Right renal pelvis (tissue), 4 donors: ENCODE measurements around the gene LFNG. TPM values are rescaled to one million over a fixed set of nuclear protein-coding genes. Genes with fewer than 3 reads are reported as not detected.

Experiments
- DNase-seq, 4 donors: peaks; one replicate each; pipeline ENCODE4 v3.0.0-alpha.2; 2013; ENCODE audit warnings: low read depth in 4 of 4, low spot score in 3 of 4, missing footprints in 1 of 4
- polyA plus RNA-seq, 4 donors: library from polyadenylated mRNA; unstranded; fragments of 120-200 nt; gene quantifications; one replicate each; pipeline ENCODE4 v1.2.1, GENCODE V29; 2013; ENCODE audit not compliant: insufficient read length in 4 of 4

Gene LFNG
- polyA plus RNA-seq, 4 donors, result 28.9 to 41.5 (median 33.1) TPM

DNA sequence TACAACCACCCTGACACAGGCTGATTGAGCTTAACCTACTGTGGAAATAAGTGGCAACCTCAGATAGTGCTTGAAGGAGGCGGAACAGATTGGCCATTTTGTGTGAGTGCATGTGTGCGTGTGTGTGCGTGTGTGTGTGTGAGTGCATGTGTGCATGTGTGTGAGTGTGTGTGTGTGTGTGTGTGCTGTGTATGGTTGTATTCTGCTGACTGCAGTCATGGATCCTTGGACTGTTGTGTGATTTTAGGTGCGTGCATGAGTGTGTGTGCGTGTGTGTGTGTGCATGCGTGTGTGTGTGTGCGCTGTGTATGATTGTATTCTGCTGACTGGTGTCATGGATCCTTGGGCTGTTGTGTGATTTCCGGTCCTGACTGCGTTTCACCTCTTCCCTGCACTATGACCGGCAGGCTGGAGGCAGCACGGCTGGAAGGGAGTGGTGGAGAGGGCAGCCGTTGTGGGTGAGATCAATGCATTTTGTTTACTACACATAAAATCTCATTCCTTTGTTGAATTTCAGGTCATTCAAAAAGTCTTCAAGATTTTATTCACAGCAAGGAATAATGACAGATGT lies 45.5 kb downstream of the LFNG start:
- no peak for DNase-seq

DNA sequence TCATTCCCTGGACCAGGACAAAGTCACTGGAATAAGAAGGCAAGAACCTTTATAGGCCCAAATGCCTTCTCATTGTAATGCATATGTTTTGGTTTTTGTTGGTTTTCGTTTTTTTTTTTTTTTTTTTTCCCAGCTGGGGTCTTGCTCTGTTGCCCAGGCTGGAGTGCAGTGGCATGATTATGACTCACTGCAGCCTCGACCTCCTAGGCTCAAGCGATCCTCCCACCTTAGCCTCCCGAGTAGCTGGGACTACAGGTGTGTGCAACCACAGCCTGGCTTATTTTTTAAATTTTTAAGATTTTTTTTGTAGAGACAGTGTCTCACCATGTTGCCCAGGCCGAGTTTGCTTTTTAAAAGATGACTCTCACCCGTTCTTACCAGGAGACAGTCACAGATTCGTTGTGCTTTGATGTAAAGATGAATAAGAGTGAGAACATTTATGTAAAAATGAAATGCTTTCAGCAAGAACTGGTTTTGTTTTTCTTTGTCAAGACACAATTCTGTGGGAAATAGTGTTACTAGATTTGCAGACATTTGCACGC lies 46.8 kb downstream of the LFNG start:
- DNase-seq, result no peak

DNA sequence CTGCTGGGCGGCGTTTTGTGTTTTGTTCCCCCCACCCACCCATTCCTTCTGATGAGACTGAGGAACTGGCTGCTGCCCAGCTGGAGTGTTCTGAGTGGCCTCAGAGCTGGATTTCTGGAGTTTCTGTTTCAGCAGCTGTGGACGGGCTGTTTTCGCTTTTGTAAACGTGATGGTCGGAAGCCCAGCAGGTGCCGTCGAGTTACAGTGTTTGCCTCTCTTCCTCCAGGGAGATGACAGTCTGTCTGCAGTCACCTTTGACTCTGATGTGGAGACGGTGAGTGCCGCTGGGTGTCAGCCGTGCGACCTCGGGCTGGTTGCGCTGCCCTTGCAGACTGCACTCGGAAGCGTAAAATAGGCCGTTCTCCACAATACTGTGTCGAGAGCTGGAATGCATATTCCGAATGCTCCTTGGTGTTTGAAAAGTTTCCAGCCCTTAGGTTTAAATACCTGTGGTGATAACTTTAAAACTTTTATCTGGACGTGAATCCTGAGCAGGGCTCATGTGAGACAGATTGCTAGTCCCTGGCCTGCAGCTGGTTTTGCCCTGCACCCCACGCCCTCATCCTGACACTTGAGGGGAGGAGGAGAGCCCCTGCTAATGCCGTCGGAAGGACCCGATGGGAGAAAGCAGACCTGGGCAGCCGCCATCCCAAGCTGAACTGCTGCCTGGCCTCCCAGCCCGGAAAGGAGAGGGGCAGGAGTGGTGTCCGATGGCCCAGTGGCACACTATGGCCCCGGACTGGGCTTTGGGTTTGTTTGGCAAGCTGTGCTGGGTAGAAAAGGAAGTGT lies 47.5 kb downstream of the LFNG start:
- DNase-seq, result no peak

DNA sequence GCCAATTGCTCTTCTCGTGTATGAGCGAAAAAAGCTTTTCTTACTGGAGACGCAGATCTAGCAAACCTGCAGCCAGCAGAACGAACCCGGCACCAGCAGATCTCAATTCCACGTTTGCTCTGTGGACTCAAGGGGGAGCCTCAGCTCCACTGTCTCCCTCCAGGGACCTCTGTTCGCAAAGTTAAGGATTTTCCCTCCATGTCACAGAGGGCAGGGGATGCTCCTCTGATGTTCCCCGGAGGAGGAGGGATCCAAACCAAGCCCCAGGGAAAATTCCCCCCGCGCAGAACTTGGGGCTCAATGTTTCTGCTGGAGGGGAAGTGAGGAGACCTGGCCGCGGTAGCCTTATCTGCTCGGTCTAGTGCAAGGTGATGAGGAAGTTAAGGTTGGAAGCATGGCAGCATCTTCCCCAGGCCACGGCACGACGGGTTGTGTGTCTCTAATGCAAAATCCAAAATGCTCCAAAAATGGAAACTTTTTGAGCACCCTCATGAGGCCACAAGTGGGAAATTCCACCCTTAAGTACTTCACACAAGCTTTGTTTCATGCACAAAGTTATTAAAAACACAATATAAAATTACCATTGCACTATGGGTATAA lies 48.2 kb downstream of the LFNG start:
- DNase-seq, result no peak

DNA sequence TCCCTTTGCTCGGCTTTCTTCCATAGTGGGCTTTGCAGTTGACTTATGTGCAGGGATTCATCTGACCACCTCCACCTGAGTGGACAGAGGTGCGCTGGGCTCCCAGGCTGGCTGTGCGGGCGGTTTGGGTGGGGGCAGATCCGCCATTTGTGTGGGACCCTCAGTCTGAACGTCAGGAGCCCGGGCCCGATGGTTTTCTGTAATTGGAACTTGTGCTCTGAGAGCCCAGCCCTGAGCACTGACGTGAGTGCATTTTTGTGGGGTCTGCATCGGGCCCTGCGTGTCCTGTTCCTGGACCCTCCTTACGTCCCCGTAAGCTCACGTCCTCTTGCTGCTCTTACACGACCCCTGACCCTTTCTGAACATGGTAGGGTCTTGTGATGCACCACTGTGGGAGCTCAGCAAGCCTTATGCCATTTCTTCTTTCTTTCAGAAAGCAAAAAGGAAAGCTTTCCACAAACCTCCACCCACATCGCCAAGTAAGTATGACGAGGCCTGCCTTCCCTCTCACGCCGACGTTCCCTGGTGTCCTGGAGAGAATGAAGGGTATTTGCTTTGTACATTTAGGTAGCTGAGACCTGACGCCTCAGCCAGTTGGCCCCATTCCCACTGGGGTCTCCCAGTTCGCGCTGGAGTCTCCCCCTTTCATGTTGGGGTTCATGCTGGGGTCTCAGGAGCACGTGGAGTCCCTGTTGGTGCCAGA lies 49.1 kb downstream of the LFNG start:
- no peak for DNase-seq

DNA sequence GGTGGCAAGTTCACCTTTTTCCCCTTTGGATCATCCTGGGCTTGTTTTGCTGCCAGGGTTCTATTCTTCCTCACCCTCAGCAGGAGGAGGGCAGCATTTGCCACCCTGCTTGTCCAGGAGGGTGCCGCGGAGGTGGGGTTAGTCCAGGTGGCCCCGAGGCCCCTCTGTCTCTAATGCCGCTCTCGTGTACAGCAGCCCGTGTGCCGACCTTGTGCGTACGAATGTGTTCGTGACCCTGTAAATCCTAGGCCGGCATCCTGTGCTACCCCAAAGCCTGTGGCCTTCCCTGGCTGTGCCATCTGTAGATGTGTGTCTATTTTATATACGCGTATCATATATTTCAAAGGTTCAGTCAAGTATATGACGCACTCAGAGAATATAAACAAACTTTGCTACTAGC lies 49.8 kb downstream of the LFNG start:
- no peak for DNase-seq

DNA sequence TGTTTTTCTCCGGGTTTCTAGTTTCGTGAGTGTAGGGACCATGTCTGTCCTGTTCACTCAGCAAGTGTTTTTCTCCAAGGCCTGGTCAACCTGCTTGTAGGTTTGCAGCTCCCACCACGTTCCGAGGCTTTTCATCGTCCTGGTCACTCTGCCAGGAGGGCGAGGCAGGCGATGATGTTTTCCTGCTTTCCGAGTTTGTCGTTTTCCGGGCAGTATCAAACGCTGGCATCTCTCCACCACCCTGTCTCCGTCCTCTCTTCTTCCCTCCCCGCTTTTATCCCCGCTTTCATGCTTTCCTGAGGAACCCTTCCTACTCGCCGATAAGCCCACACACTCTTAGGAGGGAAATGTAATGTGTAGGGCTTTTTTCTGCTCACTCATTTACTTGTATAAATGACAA lies 50.4 kb downstream of the LFNG start:
- DNase-seq, result no peak

DNA sequence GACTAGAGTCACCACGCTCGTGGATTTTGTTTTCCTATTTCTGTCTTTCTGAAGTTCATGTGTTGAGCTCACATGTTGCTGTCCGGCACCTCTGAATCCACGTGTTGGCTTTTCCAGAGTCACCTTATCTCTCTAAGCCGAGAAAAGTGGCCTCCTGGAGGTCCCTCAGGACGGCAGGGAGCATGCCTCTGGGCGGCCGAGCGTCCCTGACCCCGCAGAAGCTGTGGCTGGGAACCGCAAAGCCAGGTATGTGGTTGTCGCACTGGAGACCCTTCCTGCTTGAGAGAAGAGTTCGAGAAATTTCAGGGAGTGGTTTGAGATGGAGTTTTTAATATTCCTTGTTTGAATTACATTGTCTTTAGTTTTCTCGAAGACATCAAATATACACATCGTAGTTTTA lies 51.8 kb downstream of the LFNG start:
- DNase-seq, result no peak

DNA sequence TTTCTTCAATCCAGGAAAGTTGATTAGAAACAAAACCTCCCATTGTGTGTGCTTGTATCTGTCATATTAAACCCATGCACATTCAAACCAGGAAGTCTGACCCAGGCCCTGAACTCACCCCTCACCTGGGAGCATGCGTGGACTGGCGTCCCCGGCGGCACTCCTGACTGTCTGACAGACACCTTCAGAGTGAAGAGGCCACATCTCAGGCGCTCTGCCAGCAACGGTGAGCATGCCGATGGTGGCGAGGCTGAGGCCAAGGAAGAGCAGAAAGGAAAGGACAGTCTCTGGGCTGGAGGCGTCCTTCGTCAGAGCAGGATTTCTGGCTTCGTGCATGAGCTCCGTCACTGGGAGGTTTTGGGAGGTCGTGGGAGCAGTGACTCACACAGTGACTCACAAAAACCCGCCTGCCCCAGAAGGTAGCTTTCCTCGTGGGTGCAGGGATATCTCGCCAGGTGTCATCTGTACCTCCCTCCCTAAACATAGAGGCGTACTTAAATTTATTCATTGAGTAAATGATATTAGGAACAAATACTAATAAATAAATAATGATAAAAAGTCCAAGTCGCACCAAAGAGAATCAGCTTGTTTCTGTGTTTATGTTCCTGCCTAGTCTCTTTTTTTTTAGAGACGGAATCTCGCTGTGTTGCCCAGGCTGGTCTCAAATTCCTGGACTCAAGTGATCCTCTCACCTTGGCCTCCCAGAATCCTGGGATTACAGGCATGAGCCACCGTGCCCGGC lies 52.7 kb downstream of the LFNG start:
- no peak for DNase-seq

DNA sequence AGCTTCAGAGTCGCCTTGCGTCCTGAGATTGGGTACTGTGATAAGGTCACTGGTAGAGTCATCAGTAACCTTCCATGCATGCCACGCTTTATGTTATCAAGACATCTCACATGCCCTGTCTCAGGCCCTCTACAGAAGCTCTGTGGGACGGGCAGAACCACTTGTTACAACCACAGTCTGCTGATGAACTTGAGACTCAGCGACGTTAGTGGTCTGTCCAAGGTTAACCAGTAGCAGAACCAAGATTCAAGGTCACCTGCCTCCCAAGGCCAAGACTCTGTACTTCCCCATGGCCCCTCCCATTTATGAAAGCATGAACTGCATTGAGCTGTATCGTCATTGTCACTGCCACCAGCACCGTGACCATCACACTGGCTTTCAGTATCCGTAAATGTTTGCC lies 54.2 kb downstream of the LFNG start:
- no peak for DNase-seq

DNA sequence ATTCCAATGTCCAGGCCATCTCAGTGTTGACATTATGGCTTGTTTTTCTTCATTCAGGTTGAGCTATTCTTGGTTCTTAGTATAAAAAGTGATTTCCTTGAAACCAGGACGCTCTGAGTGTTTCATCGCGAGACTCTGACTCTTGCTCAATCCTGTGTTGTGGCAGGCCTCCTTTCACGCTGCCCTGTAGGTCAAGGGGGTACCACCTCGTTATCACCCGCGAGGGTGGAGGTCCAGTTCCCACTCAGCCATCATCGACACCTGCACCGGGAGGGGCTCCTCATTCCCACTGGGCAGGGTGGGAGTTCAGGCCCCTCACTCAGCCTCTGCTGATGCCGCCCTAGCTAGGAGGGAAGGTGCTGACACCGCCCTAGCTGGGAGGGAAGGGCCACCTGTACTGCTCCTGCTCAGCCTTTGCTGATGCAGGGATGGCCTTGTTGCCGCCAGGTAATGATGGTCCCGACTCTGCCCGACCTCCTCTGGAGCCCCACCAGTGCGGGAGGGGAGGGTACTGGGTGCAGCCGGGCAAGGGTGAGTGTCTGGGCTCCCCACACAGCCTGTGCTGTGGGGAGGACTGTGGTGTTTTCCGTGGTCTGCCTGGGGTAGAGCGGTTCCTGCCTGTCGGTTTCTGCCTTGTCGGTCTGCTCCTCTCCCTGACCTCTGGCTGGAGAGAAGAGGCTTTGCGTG lies 55.6 kb downstream of the LFNG start:
- DNase-seq, result no peak

DNA sequence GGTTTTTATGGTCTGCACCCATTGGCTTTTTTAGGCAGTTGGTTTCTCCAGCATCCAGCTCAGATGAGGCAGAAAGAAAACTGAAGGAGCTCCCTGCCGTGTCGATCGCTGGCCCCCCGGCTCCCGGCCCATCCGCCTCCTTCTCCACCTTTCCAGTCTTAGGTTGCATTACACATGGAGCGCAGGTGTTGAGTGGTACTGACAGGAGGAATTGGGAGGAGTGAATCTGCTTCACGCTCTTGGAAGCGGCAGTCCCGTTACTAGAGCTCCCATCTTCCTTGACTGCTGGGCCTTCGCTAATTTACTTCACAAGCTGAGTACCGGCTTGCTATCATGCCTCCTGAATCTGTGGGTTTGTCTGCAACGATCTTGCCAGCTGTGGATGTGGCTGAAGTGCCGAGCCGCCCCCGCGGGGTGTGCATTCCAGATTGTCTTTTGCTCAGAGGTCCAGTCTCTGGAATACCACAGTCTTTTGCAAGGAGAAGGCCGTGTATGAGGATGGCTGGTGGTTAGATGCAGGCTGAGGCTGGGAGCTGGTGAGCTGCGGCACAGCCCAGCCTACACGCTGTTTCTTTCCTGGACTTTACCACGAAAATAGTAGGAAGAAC lies 56.3 kb downstream of the LFNG start:
- DNase-seq, result no peak

DNA sequence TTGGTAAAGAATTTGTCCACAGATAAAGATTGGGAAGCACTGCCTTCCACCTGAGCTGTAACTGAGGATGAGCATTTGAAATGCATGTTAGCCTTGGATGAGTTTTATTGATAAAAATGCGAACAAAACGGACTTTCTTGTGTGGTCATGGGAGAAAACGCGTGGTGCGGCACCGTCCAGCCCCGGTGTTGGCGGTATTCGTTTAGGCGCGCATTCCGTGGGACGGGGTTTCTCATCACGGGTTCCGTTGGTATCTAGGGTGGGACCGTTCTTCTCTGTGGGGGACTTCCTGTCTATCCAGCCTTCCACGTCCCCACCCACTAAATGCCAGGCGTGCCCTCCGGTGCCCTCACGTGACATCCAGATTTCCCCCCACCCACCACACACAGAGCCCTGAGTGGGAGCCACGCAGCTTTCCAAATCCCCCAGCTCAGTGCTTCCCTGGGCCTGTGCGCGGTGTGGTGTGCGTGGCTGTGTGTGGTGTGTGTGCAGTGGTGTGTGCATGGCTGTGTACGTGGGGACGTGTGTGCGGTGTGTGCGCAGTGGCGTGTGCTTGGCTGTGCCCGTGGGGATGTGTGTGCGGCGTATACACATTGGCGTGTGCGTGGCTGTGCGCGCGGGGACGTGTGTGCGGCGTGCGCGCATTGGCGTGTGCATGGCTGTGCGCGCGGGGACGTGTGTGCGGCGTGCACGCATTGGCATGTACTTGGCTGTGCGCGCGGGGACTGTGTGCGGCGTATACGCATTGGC lies 57.3 kb downstream of the LFNG start:
- DNase-seq, result no peak

Other genes starting within 250 kb of the LFNG start
- gene SNX8, start 205.3 kb upstream of the LFNG start, polyA plus RNA-seq, result 10 to 100 TPM; 40.5 to 45.7 (median 42.6) TPM
- gene EIF3B, start 164.9 kb upstream of the LFNG start, polyA plus RNA-seq, result 100 to 1,000 TPM; 142 to 160 (median 147) TPM
- gene CHST12, start 116.2 kb upstream of the LFNG start, polyA plus RNA-seq, result 10 to 100 TPM in 2 of 4 donors, 1 to 10 TPM in 2; 9.0 to 16.4 (median 10.3) TPM
- gene GRIFIN, start 43.4 kb upstream of the LFNG start, polyA plus RNA-seq, result under 1 TPM in 1 of 4 donors, not detected in 3; 0.30 TPM
- gene BRAT1, start 35.8 kb downstream of the LFNG start, polyA plus RNA-seq, result 10 to 100 TPM; 27.4 to 40.6 (median 27.6) TPM
- gene IQCE, start 39.2 kb downstream of the LFNG start, polyA plus RNA-seq, result 10 to 100 TPM; 19.0 to 23.4 (median 22.4) TPM
- gene TTYH3, start 112.2 kb downstream of the LFNG start, polyA plus RNA-seq, result 100 to 1,000 TPM in 1 of 4 donors, 10 to 100 TPM in 3; 91.4 to 137 (median 93.9) TPM
- gene AMZ1, start 168.4 kb downstream of the LFNG start, polyA plus RNA-seq, result under 1 TPM in 3 of 4 donors, not detected in 1; 0.08 to 0.12 (median 0.10) TPM